HPDE6-E6E7 (cell line): ENCODE measurements around the gene ZNF691.
"Not testable (repeated sequence)": the region's sequence is repeated elsewhere in the genome, so short reads cannot be mapped to it uniquely, and the experiment has no call there.

Experiments
- DNase-seq: peaks from one replicate; pipeline ENCODE4 v3.0.0; 2011; ENCODE audit warnings: missing footprints; ENCODE audit errors: extremely low spot score

ZNF691 gene

GRCh38 chr1:42846257-42847110 lies at the start of gene ZNF691:
Gene ZNF691, plus strand, starts transcription at chr1:42846613. Its CDS starts 3,046 bp downstream, at chr1:42849659.
- peak; percentile 99 for DNase-seq

GRCh38 chr1:42797414-42797813 lies 49.0 kb upstream of the ZNF691 start:
- DNase-seq = no peak

DNA sequence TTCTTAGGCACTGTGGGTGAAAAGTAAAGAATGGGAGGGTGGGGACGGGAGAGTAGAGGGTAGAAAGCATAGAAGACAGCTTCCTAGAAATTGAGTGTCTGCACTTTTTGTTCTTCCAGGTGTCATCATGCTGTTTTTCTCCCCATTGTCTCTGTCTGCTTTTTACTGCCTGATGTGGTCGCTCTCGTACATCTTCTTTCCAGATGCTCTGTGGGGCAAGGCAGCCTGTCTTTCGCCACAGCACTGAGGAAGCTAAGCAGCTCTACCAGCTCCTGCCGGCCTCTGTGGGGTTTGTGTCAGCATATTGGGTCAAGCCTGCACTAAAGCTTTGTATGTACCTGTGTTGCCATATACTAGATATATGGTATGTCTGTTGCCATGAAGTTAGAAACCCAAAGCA lies 48.4 kb upstream of the ZNF691 start:
- DNase-seq = no peak

- DNase-seq = no peak
Measured at GRCh38 chr1:42801832-42802473, 44.5 kb upstream of the ZNF691 start.

DNA sequence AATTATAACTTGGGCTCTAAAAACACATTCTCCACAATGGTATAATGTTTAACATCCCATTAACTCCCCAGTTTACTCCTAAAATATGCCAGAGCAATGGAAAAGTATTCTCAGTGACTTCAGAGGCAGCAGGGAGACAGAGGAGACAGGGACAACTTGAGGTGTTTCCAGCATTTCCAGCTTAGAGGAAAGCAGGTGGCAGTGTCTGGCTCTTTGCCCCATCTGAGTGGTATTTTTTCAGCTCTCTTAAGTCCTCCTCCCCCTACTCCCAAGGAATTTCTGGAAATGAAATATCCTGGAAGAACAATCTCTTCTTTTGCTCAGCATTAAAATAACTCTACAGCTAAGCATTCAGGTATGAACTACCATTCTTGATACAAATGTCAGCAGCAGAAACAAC lies 40.2 kb upstream of the ZNF691 start:
- no peak for DNase-seq

DNA sequence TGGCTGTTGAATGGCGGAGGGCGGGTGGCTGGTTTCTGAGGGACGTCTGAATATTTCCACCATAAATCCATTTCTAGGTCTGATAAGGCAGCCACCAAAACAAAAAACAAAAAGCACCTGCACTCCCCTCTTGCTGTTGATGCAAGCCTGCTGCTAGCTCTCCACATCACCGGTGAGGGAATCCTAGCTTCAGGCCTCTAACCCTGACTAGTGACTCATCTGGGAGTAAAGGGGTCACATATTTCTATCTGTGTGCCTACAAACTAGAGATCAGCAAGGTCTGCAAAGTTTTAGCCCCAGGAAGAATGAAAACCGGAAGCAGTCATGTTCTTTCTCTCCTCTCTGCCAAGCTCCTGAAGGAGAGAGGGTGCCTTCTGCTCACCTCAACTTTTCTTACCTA lies 39.8 kb upstream of the ZNF691 start:
- DNase-seq = no peak

DNA sequence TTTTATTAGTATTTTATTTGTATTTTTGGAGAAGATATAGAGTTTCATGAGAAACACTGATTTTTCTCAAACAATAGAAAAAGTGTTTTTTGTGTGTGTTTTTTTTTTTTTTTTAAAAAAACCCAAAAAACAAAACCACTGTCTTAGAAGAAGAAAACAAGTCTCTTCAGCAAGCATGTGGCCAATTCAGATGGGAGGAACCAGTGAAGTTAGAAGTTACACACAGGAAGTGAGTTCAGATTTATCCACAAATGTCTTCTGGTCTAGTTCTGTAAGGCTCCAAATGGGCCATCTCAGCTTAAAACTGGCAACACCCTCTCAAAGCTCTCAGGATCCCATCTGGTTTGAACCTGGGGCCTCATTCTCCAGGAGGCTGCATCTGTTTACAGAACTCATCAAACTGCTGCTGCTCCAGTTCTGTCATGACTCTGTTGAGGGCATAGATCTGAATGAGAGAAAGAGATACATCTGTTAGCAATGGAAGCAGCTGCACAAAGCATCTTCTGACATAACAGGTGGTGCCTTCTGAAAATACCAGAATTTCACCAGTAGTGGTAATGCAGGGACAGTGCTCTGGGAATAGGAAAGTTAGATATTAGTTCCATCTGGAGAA lies 39.3 kb upstream of the ZNF691 start:
- DNase-seq = no peak

DNA sequence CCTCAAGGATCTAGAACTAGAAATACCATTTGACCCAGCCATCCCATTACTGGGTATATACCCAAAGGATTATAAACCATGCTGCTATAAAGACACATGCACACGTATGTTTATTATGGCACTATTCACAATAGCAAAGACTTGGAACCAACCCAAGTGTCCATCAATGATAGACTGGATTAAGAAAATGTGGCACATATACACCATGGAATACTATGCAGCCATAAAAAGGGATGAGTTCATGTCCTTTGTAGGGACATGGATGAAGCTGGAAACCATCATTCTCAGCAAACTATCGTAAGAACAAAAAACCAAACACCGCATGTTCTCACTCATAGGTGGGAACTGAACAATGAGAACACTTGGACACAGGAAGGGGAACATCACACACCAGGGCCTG lies 31.6 kb upstream of the ZNF691 start:
- DNase-seq = not testable (repeated sequence)

DNA sequence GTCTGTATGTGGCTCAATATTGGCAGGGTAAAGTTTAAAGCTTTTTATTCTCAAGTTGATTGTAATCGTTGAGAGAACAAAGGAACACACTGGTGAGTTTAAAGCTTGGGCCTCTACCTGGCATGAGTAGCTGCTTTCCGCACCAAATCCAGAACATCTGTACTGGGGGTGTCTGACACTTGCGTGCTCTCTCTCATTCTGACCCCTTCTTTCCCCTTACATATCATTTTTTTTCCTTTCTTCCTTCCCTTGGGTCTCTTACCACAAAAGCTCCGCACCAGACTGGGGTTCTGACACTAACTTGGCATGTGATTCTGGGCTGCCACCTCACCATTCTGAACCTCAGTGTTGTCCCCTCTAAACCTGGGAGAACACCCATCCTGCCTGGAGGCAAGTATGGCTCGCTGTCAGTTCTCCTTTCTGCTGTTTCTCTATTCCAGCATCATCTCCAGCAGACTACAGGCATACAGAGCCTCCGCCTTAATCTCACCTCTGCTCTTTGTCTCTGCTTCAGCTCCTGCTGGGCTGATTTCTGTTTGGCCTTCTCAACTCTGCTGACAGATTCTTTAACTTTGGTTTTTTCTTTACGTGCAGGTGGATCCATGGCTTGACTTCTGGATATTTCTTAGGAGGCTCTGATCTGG lies 30.4 kb upstream of the ZNF691 start:
- DNase-seq = no peak

- DNase-seq = peak; percentile 96
Measured at GRCh38 chr1:42816585-42817439, 29.6 kb upstream of the ZNF691 start, which contains the start of the genes ERMAP and SVBP. Gene ERMAP, plus strand, starts transcription at chr1:42817122. Its CDS starts 13,327 bp downstream, at chr1:42830449. Gene SVBP, minus strand, starts transcription at chr1:42817397. Its CDS starts 853 bp downstream, at chr1:42816544.

- no peak for DNase-seq
Measured at GRCh38 chr1:42817440-42817767, 29.0 kb upstream of the ZNF691 start.

DNA sequence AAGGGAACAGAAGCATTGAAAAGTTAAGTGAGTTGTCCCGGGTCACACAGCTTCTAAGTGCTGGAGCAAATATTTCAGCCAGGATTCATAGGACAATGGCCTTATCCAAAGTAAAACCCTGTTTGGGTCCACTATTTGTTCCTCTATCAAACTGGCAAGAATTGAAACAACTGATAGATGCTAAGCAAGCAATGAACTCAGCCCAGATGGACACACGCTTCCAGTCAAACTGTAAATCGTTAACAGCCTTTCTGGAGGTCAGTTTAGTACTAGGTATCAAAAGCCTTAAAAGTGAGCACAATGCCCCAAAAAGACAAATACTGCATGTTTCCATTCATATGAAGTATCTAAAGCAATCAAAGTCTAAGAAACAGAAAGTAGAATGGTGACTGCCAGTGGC lies 28.4 kb upstream of the ZNF691 start:
- no peak for DNase-seq

DNA sequence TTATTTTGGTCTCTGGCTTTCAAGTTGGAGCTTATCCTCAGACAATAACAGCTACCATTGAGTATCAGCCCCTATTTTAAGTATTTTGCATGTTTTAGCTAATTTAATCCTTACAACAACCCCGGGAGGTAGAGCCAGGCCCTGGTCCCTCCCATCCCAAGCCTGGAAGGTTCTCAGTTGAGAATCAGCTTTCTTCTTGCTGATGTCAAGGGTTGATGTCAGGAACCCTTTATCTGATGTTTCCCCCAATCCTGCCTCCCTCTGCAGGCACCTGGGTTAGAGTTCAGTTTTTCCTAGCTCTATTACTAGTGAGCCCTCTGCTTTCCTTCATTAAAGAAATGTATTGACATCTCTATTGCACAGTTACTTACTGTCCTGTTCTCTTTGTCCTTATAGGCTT lies 25.6 kb upstream of the ZNF691 start:
- no peak for DNase-seq

DNA sequence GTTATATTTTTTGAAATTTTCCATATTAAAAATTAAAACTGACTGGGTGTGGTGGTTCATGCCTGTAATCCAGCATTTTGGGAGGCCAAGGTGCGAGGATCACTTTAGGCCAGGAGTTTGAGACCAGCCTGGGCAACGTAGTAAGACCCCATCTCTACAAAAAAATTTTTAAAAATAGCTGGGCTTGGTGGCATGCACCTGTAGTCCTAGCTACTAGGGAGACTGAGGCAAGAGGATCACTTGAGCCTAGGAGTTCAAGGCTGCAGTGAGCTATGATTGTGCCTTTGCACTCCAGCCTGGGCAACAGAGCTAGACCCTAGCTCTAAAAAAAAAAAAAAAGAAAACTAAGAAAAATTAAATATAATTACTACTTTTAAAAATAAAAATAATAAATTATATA lies 24.7 kb upstream of the ZNF691 start:
- no peak for DNase-seq

DNA sequence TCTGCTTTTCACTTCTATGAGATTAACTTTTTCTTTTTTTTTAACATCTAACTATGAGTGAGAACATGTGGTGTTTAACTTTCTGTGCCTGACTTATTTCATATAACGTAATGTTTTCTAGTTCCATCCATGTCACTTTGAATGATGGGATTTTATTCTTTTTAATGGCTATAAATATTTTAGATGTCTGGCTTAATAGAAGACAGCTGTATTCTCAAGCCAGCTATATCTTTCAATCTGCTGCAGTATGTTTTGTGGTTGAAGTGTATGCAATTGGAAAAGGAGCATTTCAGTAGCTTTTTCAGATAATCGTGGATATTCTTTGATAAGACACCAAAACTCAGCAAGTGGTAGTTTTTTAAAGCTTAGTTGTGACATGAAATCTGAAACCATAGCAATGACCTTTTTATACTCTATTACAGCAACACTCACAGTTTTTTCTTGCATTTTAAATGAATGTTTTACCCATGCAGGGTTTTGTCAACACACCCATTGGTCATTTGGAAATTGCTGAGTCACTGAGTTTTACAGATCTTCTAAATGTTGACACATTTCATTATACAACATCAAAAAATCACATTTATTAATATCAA lies 23.5 kb upstream of the ZNF691 start:
- DNase-seq = no peak

GRCh38 chr1:42824481-42825035 lies 21.9 kb upstream of the ZNF691 start:
- no peak for DNase-seq

DNA sequence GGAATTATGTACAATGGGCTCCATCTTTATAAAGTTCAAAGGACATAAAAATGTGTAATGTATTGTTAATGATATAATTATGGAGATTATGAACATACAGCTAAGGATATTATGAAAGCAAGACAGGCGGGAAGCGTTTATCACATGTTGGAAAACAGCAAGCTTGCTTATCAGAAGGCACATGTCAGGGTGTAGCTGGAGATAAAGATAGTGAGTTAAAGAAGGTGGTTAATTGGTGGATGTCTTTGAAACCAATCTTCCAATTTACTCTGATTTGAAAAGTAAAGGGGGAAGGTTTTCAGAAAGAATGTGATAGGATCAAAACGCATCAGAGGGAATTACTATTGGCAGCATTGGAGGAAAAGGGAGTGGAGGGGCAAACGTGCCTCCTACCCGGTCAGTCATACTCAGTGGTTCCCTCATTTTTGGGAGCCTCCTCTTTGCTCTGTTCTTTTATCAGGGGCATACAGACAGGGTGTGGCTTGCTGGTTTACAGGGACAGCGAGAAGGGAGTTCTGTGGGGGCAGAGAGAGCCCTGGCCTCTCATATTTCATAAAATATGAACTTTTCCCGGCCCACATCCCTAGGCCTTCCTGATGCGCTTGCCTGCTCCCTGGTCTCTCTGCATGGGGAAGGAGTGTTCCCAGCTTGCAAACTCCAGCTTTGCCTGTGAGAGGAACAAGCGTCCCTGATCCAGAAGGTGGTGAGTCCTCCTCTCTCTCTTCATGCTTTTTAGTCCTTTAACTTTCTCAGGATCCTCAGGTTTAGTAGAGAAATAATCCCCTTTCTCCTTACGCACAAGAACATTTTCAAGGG lies 21.2 kb upstream of the ZNF691 start:
- no peak for DNase-seq

- DNase-seq = no peak
Measured at GRCh38 chr1:42830631-42831030, 15.8 kb upstream of the ZNF691 start.

GRCh38 chr1:42831273-42831672 lies 15.1 kb upstream of the ZNF691 start:
- no peak for DNase-seq
